SK-N-SH treated with all-trans-retinoic acid at 6 μM for 48 hours (cell line): Measurements from ENCODE around the gene ILKAP.

Experiments used
- ATAC-seq: fragments of 200-7000 bp; cut with Tn5 transposase; 3 replicates; pipeline ENCODE4 v1.9.1; 2020; ENCODE audit warnings: mild to moderate bottlenecking, moderate library complexity
- BACH2 ChIP-seq: fragments of 250-450 bp; sonication (Bioruptor Pico); IDR thresholded peaks from 2 replicates; pipeline ENCODE4 v1.9.0; 2021; ENCODE audit warnings: mild to moderate bottlenecking, borderline replicate concordance
- CSDC2 ChIP-seq: fragments of 250-450 bp; sonication (Bioruptor Pico); IDR thresholded peaks from 2 replicates; pipeline ENCODE4 v1.5.0; 2020; ENCODE audit warnings: mild to moderate bottlenecking, moderate library complexity
- ESRRG ChIP-seq: fragments of 250-450 bp; sonication (Bioruptor Pico); IDR thresholded peaks from 2 replicates; pipeline ENCODE4 v1.6.1; 2021; ENCODE audit warnings: mild to moderate bottlenecking
- GLIS3 ChIP-seq: fragments of 250-450 bp; sonication (Bioruptor Pico); IDR thresholded peaks from 2 replicates; pipeline ENCODE4 v1.5.0; 2020; ENCODE audit warnings: mild to moderate bottlenecking, moderate library complexity
- ISL1 ChIP-seq: fragments of 250-450 bp; sonication (Bioruptor Pico); IDR thresholded peaks from 2 replicates; pipeline ENCODE4 v2.1.2; 2022; ENCODE audit warnings: mild to moderate bottlenecking, moderate library complexity
- RARB ChIP-seq: fragments of 250-450 bp; sonication (Bioruptor Pico); IDR thresholded peaks from 2 replicates; pipeline ENCODE4 v1.8.0; 2021; ENCODE audit warnings: mild to moderate bottlenecking, moderate library complexity
- SNAI2 ChIP-seq: fragments of 250-450 bp; sonication (Bioruptor Pico); IDR thresholded peaks from 2 replicates; pipeline ENCODE4 v1.5.0; 2020; ENCODE audit warnings: mild to moderate bottlenecking, moderate library complexity
- TCF4 ChIP-seq: fragments of 250-450 bp; sonication (Bioruptor Pico); IDR thresholded peaks from 2 replicates; pipeline ENCODE4 v1.8.0; 2021; ENCODE audit warnings: mild to moderate bottlenecking, moderate library complexity, borderline replicate concordance
- TOX ChIP-seq: fragments of 250-450 bp; sonication (Bioruptor Pico); IDR thresholded peaks from 2 replicates; pipeline ENCODE4 v1.8.0; 2021; ENCODE audit warnings: mild to moderate bottlenecking, moderate library complexity, borderline replicate concordance
- ZC3H10 ChIP-seq: fragments of 250-450 bp; sonication (Bioruptor Pico); IDR thresholded peaks from 2 replicates; pipeline ENCODE4 v1.5.1; 2021; ENCODE audit warnings: mild to moderate bottlenecking, moderate library complexity
- ZFP3 ChIP-seq: fragments of 250-450 bp; sonication (Bioruptor Pico); IDR thresholded peaks from 2 replicates; pipeline ENCODE4 v1.5.0; 2020; ENCODE audit warnings: mild to moderate bottlenecking, moderate library complexity
- ZFP30 ChIP-seq: fragments of 450-650 bp; formaldehyde crosslinking; IDR thresholded peaks from 2 replicates; pipeline ENCODE4 v1.5.0; 2022; ENCODE audit warnings: mild to moderate bottlenecking, moderate library complexity
- ZNF70 ChIP-seq: fragments of 450-650 bp; formaldehyde crosslinking; IDR thresholded peaks from 2 replicates; pipeline ENCODE4 v1.5.0; 2020; ENCODE audit warnings: mild to moderate bottlenecking, moderate library complexity
- ZNF8 ChIP-seq: fragments of 450-650 bp; formaldehyde crosslinking; IDR thresholded peaks from 2 replicates; pipeline ENCODE4 v1.5.0; 2020; ENCODE audit warnings: mild to moderate bottlenecking, moderate library complexity
- TF ChIP-seq, protein P1 (sequence below): fragments of 250-450 bp; sonication (Bioruptor Pico); IDR thresholded peaks from 2 replicates; pipeline ENCODE4 v1.5.1; 2020; ENCODE audit warnings: low read depth, mild to moderate bottlenecking, moderate library complexity
- TF ChIP-seq, protein P2 (sequence below): fragments of 250-450 bp; sonication (Bioruptor Pico); IDR thresholded peaks from 2 replicates; pipeline ENCODE4 v1.5.0; 2020; ENCODE audit warnings: mild to moderate bottlenecking, moderate library complexity
- TF ChIP-seq, protein P3 (sequence below): fragments of 250-450 bp; sonication (Bioruptor Pico); IDR thresholded peaks from 2 replicates; pipeline ENCODE4 v1.8.0; 2020; ENCODE audit warnings: mild to moderate bottlenecking, moderate library complexity, borderline replicate concordance
- TF ChIP-seq, protein P4 (sequence below): fragments of 250-450 bp; sonication (Bioruptor Pico); IDR thresholded peaks from 2 replicates; pipeline ENCODE4 v1.5.1; 2021; ENCODE audit warnings: mild to moderate bottlenecking, moderate library complexity
- TF ChIP-seq, protein P5 (sequence below): fragments of 250-450 bp; sonication (Bioruptor Pico); IDR thresholded peaks from 2 replicates; pipeline ENCODE4 v1.8.0; 2021; ENCODE audit warnings: low read depth, mild to moderate bottlenecking, moderate library complexity, borderline replicate concordance

ILKAP gene

DNA sequence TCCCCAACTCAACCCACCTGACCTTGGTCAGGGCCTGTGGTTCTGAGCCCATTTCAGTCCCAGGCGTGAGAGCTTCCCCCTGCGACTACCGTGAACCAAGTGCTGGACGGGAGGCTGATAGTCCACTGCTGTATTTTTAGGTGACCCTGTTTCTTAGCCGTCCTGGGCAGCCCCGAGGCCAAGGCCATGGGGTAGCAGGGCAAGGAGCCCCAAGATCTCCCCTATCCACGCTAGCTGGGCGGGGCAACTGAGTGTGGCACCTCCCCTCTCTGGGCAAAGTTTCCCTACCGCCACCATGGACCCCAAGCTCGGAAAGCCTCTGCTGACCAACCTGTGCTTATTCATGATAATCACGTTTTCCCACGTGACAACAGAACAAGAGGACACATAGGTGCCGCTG is 65.6 kb downstream of the ILKAP start (continued):
- TF ChIP-seq, protein P1, sequence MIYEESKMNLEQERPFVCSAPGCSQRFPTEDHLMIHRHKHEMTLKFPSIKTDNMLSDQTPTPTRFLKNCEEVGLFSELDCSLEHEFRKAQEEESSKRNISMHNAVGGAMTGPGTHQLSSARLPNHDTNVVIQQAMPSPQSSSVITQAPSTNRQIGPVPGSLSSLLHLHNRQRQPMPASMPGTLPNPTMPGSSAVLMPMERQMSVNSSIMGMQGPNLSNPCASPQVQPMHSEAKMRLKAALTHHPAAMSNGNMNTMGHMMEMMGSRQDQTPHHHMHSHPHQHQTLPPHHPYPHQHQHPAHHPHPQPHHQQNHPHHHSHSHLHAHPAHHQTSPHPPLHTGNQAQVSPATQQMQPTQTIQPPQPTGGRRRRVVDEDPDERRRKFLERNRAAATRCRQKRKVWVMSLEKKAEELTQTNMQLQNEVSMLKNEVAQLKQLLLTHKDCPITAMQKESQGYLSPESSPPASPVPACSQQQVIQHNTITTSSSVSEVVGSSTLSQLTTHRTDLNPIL (CRISPR knock-in tag), result no peak
- no peak for TF ChIP-seq ISL1 (CRISPR knock-in tag)
- TF ChIP-seq BACH2 (CRISPR knock-in tag), result no peak
- TF ChIP-seq TCF4 (CRISPR knock-in tag), result no peak

DNA sequence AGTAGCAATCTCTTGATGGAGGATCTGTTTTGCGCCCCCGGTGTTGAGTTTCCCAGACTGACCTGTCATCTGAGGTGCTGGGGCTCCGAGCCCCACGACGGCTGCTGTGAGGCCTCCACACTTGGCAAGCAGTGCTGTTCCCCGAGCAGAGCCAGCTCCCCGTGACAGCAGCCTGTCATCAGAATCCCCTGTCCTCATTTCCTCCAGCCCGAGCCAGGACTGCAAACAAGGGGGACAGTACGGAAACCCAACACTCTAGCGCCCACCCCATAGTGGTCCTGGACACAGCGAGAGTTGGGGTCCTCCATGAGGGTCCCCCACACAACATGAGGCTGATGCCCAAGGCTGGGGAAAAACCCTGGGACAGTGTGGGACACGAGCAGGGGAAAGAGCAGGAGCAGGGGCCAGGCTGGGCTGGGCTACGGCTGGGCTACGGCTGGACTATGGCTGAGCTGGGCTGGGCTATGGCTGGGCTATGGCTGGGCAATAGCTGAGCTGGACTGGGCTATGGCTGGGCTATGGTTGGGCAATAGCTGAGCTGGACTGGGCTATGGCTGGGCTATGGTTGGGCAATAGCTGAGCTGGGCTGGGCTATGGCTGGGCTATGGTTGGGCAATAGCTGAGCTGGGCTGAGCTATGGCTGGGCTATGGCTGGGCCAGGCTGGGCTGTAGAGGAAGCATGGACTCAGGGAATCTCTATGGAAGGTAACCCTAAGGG is 66.5 kb downstream of the ILKAP start:
- TF ChIP-seq, protein P1 (CRISPR knock-in tag), result no peak
- TF ChIP-seq ZNF8 (CRISPR knock-in tag) (no peak), ZFP3 (CRISPR knock-in tag) (no peak), GLIS3 (no peak), TCF4 (CRISPR knock-in tag) (no peak), ESRRG (CRISPR knock-in tag) (no peak), TOX (CRISPR knock-in tag) (no peak), ISL1 (CRISPR knock-in tag) (no peak), ZFP30 (CRISPR knock-in tag) (no peak), SNAI2 (CRISPR knock-in tag) (no peak)
- TF ChIP-seq, protein P2, sequence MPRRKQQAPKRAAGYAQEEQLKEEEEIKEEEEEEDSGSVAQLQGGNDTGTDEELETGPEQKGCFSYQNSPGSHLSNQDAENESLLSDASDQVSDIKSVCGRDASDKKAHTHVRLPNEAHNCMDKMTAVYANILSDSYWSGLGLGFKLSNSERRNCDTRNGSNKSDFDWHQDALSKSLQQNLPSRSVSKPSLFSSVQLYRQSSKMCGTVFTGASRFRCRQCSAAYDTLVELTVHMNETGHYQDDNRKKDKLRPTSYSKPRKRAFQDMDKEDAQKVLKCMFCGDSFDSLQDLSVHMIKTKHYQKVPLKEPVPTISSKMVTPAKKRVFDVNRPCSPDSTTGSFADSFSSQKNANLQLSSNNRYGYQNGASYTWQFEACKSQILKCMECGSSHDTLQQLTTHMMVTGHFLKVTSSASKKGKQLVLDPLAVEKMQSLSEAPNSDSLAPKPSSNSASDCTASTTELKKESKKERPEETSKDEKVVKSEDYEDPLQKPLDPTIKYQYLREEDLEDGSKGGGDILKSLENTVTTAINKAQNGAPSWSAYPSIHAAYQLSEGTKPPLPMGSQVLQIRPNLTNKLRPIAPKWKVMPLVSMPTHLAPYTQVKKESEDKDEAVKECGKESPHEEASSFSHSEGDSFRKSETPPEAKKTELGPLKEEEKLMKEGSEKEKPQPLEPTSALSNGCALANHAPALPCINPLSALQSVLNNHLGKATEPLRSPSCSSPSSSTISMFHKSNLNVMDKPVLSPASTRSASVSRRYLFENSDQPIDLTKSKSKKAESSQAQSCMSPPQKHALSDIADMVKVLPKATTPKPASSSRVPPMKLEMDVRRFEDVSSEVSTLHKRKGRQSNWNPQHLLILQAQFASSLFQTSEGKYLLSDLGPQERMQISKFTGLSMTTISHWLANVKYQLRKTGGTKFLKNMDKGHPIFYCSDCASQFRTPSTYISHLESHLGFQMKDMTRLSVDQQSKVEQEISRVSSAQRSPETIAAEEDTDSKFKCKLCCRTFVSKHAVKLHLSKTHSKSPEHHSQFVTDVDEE, result no peak
- TF ChIP-seq, protein P3, sequence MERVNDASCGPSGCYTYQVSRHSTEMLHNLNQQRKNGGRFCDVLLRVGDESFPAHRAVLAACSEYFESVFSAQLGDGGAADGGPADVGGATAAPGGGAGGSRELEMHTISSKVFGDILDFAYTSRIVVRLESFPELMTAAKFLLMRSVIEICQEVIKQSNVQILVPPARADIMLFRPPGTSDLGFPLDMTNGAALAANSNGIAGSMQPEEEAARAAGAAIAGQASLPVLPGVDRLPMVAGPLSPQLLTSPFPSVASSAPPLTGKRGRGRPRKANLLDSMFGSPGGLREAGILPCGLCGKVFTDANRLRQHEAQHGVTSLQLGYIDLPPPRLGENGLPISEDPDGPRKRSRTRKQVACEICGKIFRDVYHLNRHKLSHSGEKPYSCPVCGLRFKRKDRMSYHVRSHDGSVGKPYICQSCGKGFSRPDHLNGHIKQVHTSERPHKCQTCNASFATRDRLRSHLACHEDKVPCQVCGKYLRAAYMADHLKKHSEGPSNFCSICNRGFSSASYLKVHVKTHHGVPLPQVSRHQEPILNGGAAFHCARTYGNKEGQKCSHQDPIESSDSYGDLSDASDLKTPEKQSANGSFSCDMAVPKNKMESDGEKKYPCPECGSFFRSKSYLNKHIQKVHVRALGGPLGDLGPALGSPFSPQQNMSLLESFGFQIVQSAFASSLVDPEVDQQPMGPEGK (CRISPR knock-in tag), result no peak
- TF ChIP-seq, protein P4, sequence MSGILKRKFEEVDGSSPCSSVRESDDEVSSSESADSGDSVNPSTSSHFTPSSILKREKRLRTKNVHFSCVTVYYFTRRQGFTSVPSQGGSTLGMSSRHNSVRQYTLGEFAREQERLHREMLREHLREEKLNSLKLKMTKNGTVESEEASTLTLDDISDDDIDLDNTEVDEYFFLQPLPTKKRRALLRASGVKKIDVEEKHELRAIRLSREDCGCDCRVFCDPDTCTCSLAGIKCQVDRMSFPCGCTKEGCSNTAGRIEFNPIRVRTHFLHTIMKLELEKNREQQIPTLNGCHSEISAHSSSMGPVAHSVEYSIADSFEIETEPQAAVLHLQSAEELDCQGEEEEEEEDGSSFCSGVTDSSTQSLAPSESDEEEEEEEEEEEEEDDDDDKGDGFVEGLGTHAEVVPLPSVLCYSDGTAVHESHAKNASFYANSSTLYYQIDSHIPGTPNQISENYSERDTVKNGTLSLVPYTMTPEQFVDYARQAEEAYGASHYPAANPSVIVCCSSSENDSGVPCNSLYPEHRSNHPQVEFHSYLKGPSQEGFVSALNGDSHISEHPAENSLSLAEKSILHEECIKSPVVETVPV (CRISPR knock-in tag), result no peak
- no peak for ATAC-seq

DNA sequence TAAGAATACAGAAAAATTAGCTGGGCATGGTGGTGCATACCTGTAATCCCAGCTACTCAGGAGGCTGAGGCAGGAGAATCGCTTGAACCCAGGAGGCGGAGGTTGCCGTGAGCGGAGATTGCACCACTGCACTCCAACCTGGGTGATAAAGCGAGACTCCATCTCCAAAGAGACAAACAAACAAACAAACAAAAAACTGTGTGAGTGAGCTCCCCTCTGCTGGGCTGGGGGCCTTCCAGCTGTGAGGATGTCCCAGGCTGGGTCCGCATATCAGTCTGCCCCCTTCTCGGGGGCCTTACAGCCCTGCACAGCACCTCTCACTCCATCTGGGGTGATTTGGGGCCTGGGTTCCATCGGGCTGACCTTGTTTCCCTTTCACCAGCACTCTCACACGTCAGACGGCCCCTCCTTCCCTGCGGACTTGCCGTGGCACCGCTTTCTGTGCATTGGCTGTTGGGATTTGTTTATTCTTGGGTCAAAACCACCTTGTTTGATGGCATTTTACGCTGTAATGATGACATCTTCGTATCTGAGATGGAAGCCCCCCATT is 67.8 kb downstream of the ILKAP start:
- ATAC-seq, result no peak
- TF ChIP-seq ZFP3 (CRISPR knock-in tag) (no peak), SNAI2 (CRISPR knock-in tag) (no peak), ZNF70 (CRISPR knock-in tag) (no peak), RARB (CRISPR knock-in tag) (no peak), CSDC2 (CRISPR knock-in tag) (no peak), ZFP30 (CRISPR knock-in tag) (no peak), BACH2 (CRISPR knock-in tag) (no peak), ESRRG (CRISPR knock-in tag) (no peak), ISL1 (CRISPR knock-in tag) (no peak), ZC3H10 (CRISPR knock-in tag) (no peak)
- TF ChIP-seq, protein P1 (CRISPR knock-in tag), result no peak
- TF ChIP-seq, protein P5, sequence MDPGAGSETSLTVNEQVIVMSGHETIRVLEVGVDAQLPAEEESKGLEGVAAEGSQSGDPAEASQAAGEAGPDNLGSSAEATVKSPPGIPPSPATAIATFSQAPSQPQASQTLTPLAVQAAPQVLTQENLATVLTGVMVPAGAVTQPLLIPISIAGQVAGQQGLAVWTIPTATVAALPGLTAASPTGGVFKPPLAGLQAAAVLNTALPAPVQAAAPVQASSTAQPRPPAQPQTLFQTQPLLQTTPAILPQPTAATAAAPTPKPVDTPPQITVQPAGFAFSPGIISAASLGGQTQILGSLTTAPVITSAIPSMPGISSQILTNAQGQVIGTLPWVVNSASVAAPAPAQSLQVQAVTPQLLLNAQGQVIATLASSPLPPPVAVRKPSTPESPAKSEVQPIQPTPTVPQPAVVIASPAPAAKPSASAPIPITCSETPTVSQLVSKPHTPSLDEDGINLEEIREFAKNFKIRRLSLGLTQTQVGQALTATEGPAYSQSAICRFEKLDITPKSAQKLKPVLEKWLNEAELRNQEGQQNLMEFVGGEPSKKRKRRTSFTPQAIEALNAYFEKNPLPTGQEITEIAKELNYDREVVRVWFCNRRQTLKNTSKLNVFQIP, result no peak
- TF ChIP-seq, protein P4 (CRISPR knock-in tag), result no peak
